Sigmoid colon (tissue), 3 donors: ENCODE data around the gene ACAP1.

Source experiments
- CTCF ChIP-seq, 4 experiments: fragments of 450-650 bp in 3 of 4; fragments of 200-600 bp in 1 of 4; IDR thresholded peaks; one replicate each; pipeline ENCODE4 v1.5.1; 2016 to 2019; ENCODE audit warnings: antibody characterized with exemption in 4 of 4, mild to moderate bottlenecking in 3 of 4, moderate library complexity in 2 of 4
- POLR2A ChIP-seq, 2 donors: fragments of 450-650 bp; IDR thresholded peaks; one replicate each; pipeline ENCODE4 v1.6.1; 2016; ENCODE audit warnings: antibody characterized with exemption in 2 of 2, mild to moderate bottlenecking in 2 of 2, moderate library complexity in 2 of 2

- TF ChIP-seq POLR2A (IDR thresholded peaks at IDR 0.05) (no peak), CTCF (IDR thresholded peaks at IDR 0.05) (no peak)
Measured at GRCh38 chr17:7293159-7293558, 43.2 kb upstream of the ACAP1 start.
